PC-9 (cell line): ENCODE results near the gene TUBB2A. TPM values are rescaled to one million over a fixed set of nuclear protein-coding genes. Genes with fewer than 3 reads are reported as not detected.

Source experiments
- BruUV-seq: library from RNA; stranded (reverse); fragments of 400-500 nt; replicated peaks from 2 replicates; lab custom pipeline; 2021; lab: Mats Ljungman, UMichigan
- CTCF ChIA-PET: fragments of 300-600 bp; sonication (Branson Sonifier 250); formaldehyde crosslinking; loops from one replicate; lab custom pipeline; 2022; ENCODE audit warnings: antibody characterized with exemption; lab: Charles Lee
- POLR2A ChIA-PET: fragments of 300-600 bp; sonication (Branson Sonifier 250); formaldehyde crosslinking; loops from one replicate; lab custom pipeline; 2022; ENCODE audit warnings: antibody characterized with exemption; ENCODE audit not compliant: unreplicated experiment; lab: Charles Lee
- DNase-seq, 2 experiments: peaks; one replicate each; pipeline versions ENCODE4 v3.0.0 to v3.0.0-alpha.2; 2015 to 2022; ENCODE audit warnings: mixed read lengths in 1 of 2
- H2AFZ ChIP-seq: fragments of 200-600 bp; sonication (generic); 2 replicates; pipeline ENCODE4 v1.8.1; 2017; ENCODE audit warnings: antibody characterized with exemption
- H3F3A ChIP-seq: fragments of 200-600 bp; sonication (generic); 2 replicates; pipeline ENCODE4 v1.8.1; 2017; ENCODE audit warnings: antibody characterized with exemption, mild to moderate bottlenecking, low read depth; ENCODE audit not compliant: insufficient read depth
- H3K27ac ChIP-seq: fragments of 200-600 bp; sonication (generic); 2 replicates; pipeline ENCODE4 v1.6.1; 2016; ENCODE audit warnings: mixed run types
- H3K27me3 ChIP-seq: fragments of 200-600 bp; sonication (generic); 2 replicates; pipeline ENCODE4 v1.6.1; 2016; ENCODE audit warnings: low read depth, mixed run types; ENCODE audit not compliant: insufficient read depth
- H3K36me3 ChIP-seq: fragments of 200-600 bp; sonication (generic); 2 replicates; pipeline ENCODE4 v1.6.1; 2016; ENCODE audit warnings: low read depth, mixed run types
- H3K4me1 ChIP-seq: fragments of 200-600 bp; sonication (generic); replicated peaks from 2 replicates; pipeline ENCODE4 v1.6.1; 2016; ENCODE audit warnings: mixed run types; ENCODE audit not compliant: insufficient read depth
- H3K4me2 ChIP-seq: fragments of 200-600 bp; sonication (generic); 2 replicates; pipeline ENCODE4 v1.6.1; 2017; ENCODE audit warnings: mixed run types
- H3K4me3 ChIP-seq: fragments of 200-600 bp; sonication (generic); 2 replicates; pipeline ENCODE4 v1.6.1; 2016; ENCODE audit warnings: mixed run types
- H3K79me2 ChIP-seq: fragments of 200-600 bp; sonication (generic); 2 replicates; pipeline ENCODE4 v1.6.1; 2017; ENCODE audit warnings: low read depth, mixed run types
- H3K9me2 ChIP-seq: fragments of 200-600 bp; sonication (generic); 2 replicates; pipeline ENCODE4 v1.8.1; 2017; ENCODE audit warnings: mild to moderate bottlenecking; ENCODE audit not compliant: insufficient read depth
- H3K9me3 ChIP-seq: fragments of 200-600 bp; sonication (generic); 2 replicates; pipeline ENCODE4 v1.8.1; 2016; ENCODE audit warnings: low read depth; ENCODE audit not compliant: insufficient read depth
- H4K20me1 ChIP-seq: fragments of 200-600 bp; sonication (generic); 2 replicates; pipeline ENCODE4 v1.8.1; 2017; ENCODE audit not compliant: insufficient read depth
- CTCF ChIP-seq: fragments of 200-600 bp; sonication (generic); conservative IDR thresholded peaks from 2 replicates; pipeline ENCODE4 v1.6.1; 2017; ENCODE audit warnings: mixed run types, antibody characterized with exemption, mild to moderate bottlenecking, moderate library complexity
- EZH2 ChIP-seq: fragments of 200-600 bp; sonication (generic); IDR thresholded peaks from 2 replicates; pipeline ENCODE4 v1.8.0; 2017; ENCODE audit warnings: antibody characterized with exemption, low read depth
- intact Hi-C: fragments of 100-400 bp; cut with micrococcal nuclease; formaldehyde crosslinking; loops from one replicate; pipeline ENCODE4 v1.10.0; 2022; ENCODE audit not compliant: unreplicated experiment
- total RNA-seq: library from RNA; stranded (reverse); gene quantifications from 2 replicates; pipeline ENCODE4 v1.2.3, GENCODE V29; 2021

Gene TUBB2A
- total RNA-seq, 1 experiment from 2014 or later, result 17.0 TPM

- ChIA-PET POLR2A (no interaction called here), CTCF (no interaction called here)
- Histone ChIP-seq H3K4me1 (no peaks in the 10 kb centered on the region), H3K9me2 (no peaks in the 10 kb centered on the region), H3K4me2 (no peak overlapping the region), H4K20me1 (no peaks in the 10 kb centered on the region), H2AFZ (no peak overlapping the region), H3K27ac (no peak overlapping the region), H3K4me3 (no peak overlapping the region), H3F3A (no peaks in the 10 kb centered on the region), H3K27me3 (no peaks in the 10 kb centered on the region), H3K79me2 (no peaks in the 10 kb centered on the region), H3K9me3 (no peaks in the 10 kb centered on the region), H3K36me3 (no peaks in the 10 kb centered on the region)
- no peak for DNase-seq
- intact Hi-C loops, result no loop called here
- BruUV-seq, result no TSS peak
- TF ChIP-seq CTCF, result no peak
- no peak for TF ChIP-seq EZH2
Measured at GRCh38 chr6:3144571-3144970, 12.8 kb downstream of the TUBB2A start.

- intact Hi-C loops, result no loop called here
- H2AFZ ChIP-seq, result no peak overlapping the region
Measured at GRCh38 chr6:3143158-3143557, 14.2 kb downstream of the TUBB2A start.

GRCh38 chr6:3142536-3142935 lies 14.8 kb downstream of the TUBB2A start:
- intact Hi-C loops, result no loop called here
- Histone ChIP-seq H3F3A (0 out of 2 replicates have a peak, but pooled peaks cover 5% of the 10 kb centered on the region), H3K4me2 (no peak overlapping the region), H3K27me3 (no peaks in the 10 kb centered on the region), H3K27ac (no peak overlapping the region), H3K36me3 (peaks cover 6% of the 10 kb centered on the region; the same call in 1 of the 2 replicates), H3K9me3 (no peaks in the 10 kb centered on the region), H3K4me3 (no peak overlapping the region), H3K9me2 (no peaks in the 10 kb centered on the region), H4K20me1 (no peaks in the 10 kb centered on the region), H3K79me2 (no peaks in the 10 kb centered on the region), H3K4me1 (peaks cover 7% of the 10 kb centered on the region; the same call in 1 of the 2 replicates), H2AFZ (no peak overlapping the region)
- no peak for TF ChIP-seq CTCF
- TF ChIP-seq EZH2, result no peak
- ChIA-PET CTCF (no interaction called here), POLR2A (interaction anchor here (0.6 kb wide), 1 partner anchor 175 kb away, joined by 9 read pairs; no protein-coding TSS in a partner anchor)
- BruUV-seq, result no TSS peak
- no peak for DNase-seq

More at GRCh38 chr6:3143158-3143557, 14.2 kb downstream of the TUBB2A start:
- H3F3A ChIP-seq, result 0 out of 2 replicates have a peak, but pooled peaks cover 1% of the 10 kb centered on the region
- H4K20me1 ChIP-seq, result no peaks in the 10 kb centered on the region
- H3K9me3 ChIP-seq, result no peaks in the 10 kb centered on the region
- no TSS peak for BruUV-seq
- ChIA-PET POLR2A (interaction anchor here (0.7 kb wide), 1 partner anchor 14 kb away, joined by 4 read pairs; the partner anchor contains the start of gene TUBB2A), CTCF (no interaction called here)
- no peak for DNase-seq
- no peak overlapping the region for H3K27ac ChIP-seq
- no peak overlapping the region for H3K4me2 ChIP-seq
- no peak overlapping the region for H3K4me3 ChIP-seq
- H3K4me1 ChIP-seq, result peaks cover 1% of the 10 kb centered on the region; the same call in 1 of the 2 replicates
- no peaks in the 10 kb centered on the region for H3K9me2 ChIP-seq
- no peaks in the 10 kb centered on the region for H3K79me2 ChIP-seq
- no peaks in the 10 kb centered on the region for H3K27me3 ChIP-seq
- no peaks in the 10 kb centered on the region for H3K36me3 ChIP-seq
- TF ChIP-seq CTCF, result no peak
- TF ChIP-seq EZH2, result no peak
